Measurements from ENCODE around the gene CCDC158. TPM values are rescaled to one million over a fixed set of nuclear protein-coding genes. Genes with fewer than 3 reads are reported as not detected.

Gene CCDC158
- total RNA-seq, 2 donors from 2014 or later, result not detected

DNA sequence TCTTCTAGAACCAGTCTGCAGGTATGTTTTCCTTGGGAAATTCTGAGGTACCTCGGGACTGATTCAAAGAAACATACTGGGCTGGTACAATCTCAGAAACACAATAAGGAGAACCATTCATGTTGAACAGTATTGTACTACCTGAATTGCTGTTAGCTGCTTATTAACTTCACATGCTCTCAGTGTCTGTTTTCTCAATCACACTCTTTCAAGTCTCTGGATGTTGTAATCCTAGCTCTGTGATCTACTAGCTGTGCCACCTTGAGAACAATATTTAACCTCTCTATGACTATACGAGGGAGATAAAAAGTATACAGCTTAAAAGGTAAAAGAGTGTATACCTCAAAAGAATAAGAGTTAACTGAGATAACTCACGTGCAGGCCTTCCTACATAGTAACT, 10.3 kb downstream of the CCDC158 start:
- peaks cover 7% of the 10 kb centered on the region for H3K27me3 Mint-ChIP-seq (ENCODE audit: low read depth)
- DNase-seq (no peak), ATAC-seq (replicated peaks in 1 of 2) (no peak)
- H3K4me3 Mint-ChIP-seq, result no peak overlapping the region
- H3K9me3 Mint-ChIP-seq, result no peaks in the 10 kb centered on the region
- H3K4me1 Mint-ChIP-seq (ENCODE audit: low read depth), result peaks cover 7% of the 10 kb centered on the region
- no peaks in the 10 kb centered on the region for H3K36me3 Mint-ChIP-seq (ENCODE audit: insufficient read depth in 2 of 2)
- no peak overlapping the region for H3K27ac Mint-ChIP-seq

DNA sequence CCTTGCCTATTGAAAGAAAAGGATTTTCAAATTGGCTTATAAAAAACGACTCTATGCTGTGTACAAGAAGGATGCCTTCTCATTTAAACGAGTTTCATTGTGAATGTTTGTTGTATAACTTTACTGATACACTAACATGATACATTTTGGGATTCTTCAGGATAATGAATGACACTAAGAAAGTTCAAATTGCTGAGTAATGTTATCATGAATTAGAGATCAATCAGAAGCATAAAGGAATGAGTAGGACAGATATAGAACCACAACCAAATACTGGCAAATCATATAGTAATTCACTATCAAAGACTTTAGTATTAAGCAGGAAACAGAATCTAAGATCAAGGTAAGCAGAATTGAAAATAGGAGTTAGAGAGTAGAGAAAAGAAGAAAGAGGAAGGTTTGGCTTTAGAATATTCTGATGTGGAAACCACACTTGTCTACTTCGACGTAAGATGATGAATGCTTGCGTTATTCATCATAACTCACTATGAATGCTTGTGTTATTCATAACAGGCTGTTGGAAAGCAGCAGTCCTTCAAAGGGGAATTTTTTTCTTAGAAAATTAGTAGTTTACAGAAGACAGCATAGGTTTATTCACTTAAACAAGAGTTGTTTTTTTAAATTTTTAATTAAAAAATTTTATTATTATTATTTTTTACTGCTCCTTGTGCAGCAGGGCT, 13.4 kb downstream of the CCDC158 start:
- ATAC-seq (replicated peaks in 1 of 2) (peak; percentile 93 to 95), DNase-seq (no peak)
- peaks cover 7% of the 10 kb centered on the region for H3K4me1 Mint-ChIP-seq (ENCODE audit: low read depth)
- peak overlapping the region; percentile 47 for H3K27ac Mint-ChIP-seq
- peak overlapping the region in 1 of 2 donors; percentile 37 for H3K4me3 Mint-ChIP-seq
- peaks cover 20% of the 10 kb centered on the region for H3K27me3 Mint-ChIP-seq (ENCODE audit: low read depth)
- H3K9me3 Mint-ChIP-seq, result no peaks in the 10 kb centered on the region
- H3K36me3 Mint-ChIP-seq (ENCODE audit: insufficient read depth in 2 of 2), result no peaks in the 10 kb centered on the region

DNA sequence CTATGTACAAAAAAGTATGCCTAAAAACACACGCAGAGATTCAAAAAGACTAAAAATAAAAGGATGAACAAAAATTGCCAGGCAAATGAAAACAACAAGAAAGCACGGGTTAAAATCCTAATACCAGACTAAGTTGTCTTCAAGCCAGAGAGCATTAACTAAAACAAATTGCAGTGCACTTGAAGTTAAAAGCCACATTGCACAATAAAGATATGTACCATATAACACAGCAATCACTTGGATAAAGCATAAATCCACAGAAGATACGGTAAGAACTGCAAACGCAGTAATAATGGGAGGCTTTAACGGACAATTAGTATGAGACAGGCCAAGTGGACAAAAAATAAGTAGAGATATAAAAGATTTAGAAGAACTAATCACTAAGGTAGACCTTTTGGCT, 14.9 kb downstream of the CCDC158 start:
- Mint-ChIP-seq H3K9me3 (no peaks in the 10 kb centered on the region), H3K4me1 (ENCODE audit: low read depth) (peaks cover 7% of the 10 kb centered on the region), H3K4me3 (no peak overlapping the region), H3K27ac (no peak overlapping the region), H3K36me3 (ENCODE audit: insufficient read depth in 2 of 2) (no peaks in the 10 kb centered on the region), H3K27me3 (ENCODE audit: low read depth) (peaks cover 24% of the 10 kb centered on the region)
- DNase-seq (no peak), ATAC-seq (replicated peaks in 1 of 2) (no peak)

DNA sequence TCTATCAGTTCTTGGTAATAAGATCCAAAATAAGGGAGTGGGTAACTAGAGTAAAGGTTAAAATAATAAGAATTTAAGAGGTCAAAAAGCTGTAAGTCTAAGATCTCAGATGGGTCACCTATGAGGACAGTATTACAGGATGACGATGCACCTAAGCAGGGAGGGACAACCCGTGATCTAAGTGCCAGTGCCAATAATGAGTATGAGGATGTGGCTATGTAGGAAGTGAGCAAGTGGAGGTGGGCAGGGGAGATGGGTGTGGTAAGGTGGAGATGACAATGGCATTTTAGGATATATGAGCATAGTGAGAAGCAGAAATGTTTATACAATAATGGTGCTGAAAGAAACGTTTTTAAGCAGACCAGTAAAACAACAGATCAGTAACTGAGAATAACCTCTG, 19.3 kb downstream of the CCDC158 start:
- Mint-ChIP-seq H3K36me3 (ENCODE audit: insufficient read depth in 2 of 2) (peaks cover 0 to 3% of the 10 kb centered on the region in 2 donors), H3K27me3 (ENCODE audit: low read depth) (peaks cover 35% of the 10 kb centered on the region), H3K4me3 (no peak overlapping the region), H3K4me1 (ENCODE audit: low read depth) (no peaks in the 10 kb centered on the region), H3K9me3 (peaks cover 4 to 6% of the 10 kb centered on the region in 2 donors), H3K27ac (no peak overlapping the region)
- DNase-seq (no peak), ATAC-seq (replicated peaks in 1 of 2) (peak; percentile 37 to 78)

DNA sequence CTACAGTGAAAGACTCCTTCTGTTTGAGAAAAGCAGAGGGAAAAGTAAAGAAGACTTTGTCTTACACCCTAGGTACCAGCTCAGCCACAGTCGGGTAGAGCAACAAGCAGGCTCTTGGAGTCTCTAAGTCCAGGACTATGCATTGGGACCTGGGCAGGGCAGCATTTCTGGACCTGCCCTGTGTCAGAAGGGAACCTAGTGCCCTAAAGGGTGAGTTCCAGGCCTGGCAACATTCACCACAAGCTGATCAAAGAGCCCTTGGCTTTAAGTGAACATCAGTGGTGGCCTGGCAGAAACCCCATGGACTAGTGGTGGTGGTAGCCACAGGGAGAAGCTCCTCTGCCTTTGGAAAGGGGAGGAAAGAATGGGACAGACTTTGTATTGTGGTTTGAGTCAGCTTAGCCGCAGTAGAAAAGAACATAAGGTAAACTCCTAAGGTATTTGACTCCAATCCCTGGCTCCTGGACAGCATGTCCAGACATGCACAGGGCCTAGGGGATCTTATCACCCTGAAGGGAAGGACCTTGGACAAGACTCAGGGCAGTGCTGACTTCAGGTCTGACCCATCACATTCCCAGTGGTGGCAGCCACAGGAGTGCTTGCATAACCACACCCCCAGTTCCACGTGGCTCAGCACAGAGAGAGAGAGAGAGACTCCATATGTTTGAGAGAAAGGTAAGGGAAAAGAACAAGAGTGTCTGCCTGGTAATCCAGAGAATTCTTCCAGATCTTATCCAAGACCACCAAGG, 32.6 kb downstream of the CCDC158 start:
- DNase-seq, result no peak
- H3K27me3 Mint-ChIP-seq (ENCODE audit: low read depth), result peaks cover 34% of the 10 kb centered on the region
- no peak for ATAC-seq (replicated peaks in 1 of 2)
- no peaks in the 10 kb centered on the region for H3K4me1 Mint-ChIP-seq (ENCODE audit: low read depth)
- H3K27ac Mint-ChIP-seq, result no peak overlapping the region
- H3K4me3 Mint-ChIP-seq, result no peak overlapping the region
- H3K36me3 Mint-ChIP-seq (ENCODE audit: insufficient read depth in 2 of 2), result peaks cover 2 to 5% of the 10 kb centered on the region in 2 donors
- H3K9me3 Mint-ChIP-seq, result peaks cover 13 to 14% of the 10 kb centered on the region in 2 donors

DNA sequence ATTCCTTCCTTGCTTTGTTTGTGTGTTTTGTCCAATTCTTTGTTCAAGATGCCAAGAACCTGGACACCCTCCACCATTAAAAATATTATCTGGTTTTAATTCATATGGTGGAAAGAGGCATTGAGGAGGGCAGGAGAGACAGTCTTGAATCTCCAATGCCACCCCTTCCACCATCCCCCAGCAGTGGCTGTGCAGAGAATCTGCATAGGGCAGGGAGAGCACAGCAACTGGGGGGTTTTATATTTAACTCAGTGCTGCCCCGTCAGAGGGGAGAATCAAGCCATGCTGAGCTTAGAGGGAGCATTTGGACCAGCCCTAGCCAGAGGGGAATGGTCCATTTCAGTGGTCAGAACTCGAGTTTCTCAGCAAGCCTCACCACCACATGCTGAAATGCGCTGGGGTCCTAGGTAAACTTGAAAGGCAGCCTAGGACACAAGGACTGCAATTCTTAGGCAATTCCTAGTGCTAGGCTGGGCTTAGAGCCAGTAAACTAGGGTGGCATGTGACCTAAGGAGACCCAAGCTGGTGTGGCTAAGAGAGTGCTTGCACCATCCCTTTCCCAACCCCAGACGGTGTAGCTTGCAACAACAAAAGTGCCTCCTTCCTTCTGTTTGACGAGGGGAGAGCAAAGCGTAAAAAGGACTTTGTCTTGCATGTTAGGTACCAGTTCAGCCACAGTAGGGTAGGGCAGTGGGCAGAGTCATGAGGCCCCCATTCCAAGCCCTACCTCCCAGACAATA, 34.2 kb downstream of the CCDC158 start:
- DNase-seq (no peak), ATAC-seq (replicated peaks in 1 of 2) (no peak)
- peaks cover 23% of the 10 kb centered on the region for H3K27me3 Mint-ChIP-seq (ENCODE audit: low read depth)

DNA sequence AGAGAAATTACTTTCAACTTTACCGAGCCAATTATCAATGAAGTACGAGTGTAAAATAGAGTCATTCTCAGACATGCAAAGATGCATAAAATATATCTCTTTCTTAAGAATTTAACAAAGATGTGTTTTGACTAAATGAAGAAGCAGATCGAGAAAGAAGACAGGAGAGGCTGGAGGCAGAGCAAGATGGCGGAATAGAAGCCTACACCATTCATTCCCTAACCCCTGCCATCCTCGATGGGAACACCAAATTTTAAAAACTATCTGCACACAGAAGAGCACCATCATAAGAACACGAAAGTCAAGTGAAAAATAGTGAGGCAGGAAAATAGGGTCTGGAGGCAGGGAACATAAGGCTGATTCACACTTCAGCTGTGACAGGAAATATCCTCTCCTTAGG, 35.0 kb downstream of the CCDC158 start:
- H3K4me3 Mint-ChIP-seq, result no peak overlapping the region
- H3K27me3 Mint-ChIP-seq (ENCODE audit: low read depth), result peaks cover 16% of the 10 kb centered on the region
- no peak for ATAC-seq (replicated peaks in 1 of 2)
- peaks cover 2 to 5% of the 10 kb centered on the region in 2 donors for H3K36me3 Mint-ChIP-seq (ENCODE audit: insufficient read depth in 2 of 2)
- DNase-seq, result no peak
- no peak overlapping the region for H3K27ac Mint-ChIP-seq
- H3K9me3 Mint-ChIP-seq, result peaks cover 9 to 10% of the 10 kb centered on the region in 2 donors
- no peaks in the 10 kb centered on the region for H3K4me1 Mint-ChIP-seq (ENCODE audit: low read depth)

More for the DNA sequence above, 34.2 kb downstream of the CCDC158 start:
- Mint-ChIP-seq H3K4me1 (ENCODE audit: low read depth) (no peaks in the 10 kb centered on the region), H3K4me3 (no peak overlapping the region), H3K36me3 (ENCODE audit: insufficient read depth in 2 of 2) (peaks cover 2 to 5% of the 10 kb centered on the region in 2 donors), H3K27ac (no peak overlapping the region), H3K9me3 (peaks cover 9 to 11% of the 10 kb centered on the region in 2 donors)

DNA sequence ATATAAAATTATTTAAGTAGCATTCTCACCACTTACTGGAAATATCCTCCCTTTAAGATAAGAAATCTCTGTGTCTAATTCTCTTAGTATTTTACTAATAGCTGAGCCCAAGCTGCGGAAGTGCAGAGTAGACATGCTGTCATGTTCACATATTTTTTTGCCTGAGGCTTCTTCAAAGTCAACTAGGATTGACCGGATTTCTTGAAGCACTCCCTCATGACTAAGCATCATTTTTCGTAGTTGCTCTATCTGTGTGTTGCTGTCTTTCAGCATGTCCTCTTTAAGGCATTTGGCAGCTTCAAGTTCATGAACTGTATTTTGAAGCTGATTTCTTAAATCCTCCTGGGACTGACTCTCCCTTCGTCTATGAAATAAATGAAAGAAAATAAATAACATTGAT, 36.9 kb downstream of the CCDC158 start:
- Mint-ChIP-seq H3K9me3 (peaks cover 3 to 4% of the 10 kb centered on the region in 2 donors), H3K4me1 (ENCODE audit: low read depth) (no peaks in the 10 kb centered on the region), H3K27me3 (ENCODE audit: low read depth) (peaks cover 8% of the 10 kb centered on the region), H3K27ac (no peak overlapping the region), H3K36me3 (ENCODE audit: insufficient read depth in 2 of 2) (peaks cover 1 to 2% of the 10 kb centered on the region in 2 donors), H3K4me3 (no peak overlapping the region)
- ATAC-seq (replicated peaks in 1 of 2) (no peak), DNase-seq (no peak)

DNA sequence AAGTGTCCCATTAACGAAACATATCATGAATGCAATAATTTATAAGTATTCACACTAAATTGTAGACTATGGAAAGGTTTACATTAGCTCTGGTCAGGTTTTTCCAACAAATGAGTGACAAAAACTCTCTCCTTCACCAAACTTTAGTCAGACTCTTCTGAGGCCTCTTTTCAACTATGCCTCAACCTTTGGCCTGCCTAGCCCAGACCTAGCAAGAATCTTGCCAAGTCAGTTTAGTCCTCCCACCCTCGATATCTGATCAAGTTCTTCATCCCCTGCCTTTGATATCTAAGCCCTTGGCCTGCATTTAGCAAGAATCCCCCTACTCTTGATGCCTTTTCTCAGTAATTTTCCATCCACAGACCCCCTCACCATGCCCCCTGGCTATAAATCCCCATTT, 37.9 kb downstream of the CCDC158 start:
- ATAC-seq (replicated peaks in 1 of 2) (no peak), DNase-seq (no peak)
- Mint-ChIP-seq H3K4me3 (no peak overlapping the region), H3K9me3 (no peaks in the 10 kb centered on the region), H3K4me1 (ENCODE audit: low read depth) (no peaks in the 10 kb centered on the region), H3K27me3 (ENCODE audit: low read depth) (peaks cover 8% of the 10 kb centered on the region), H3K27ac (no peak overlapping the region), H3K36me3 (ENCODE audit: insufficient read depth in 2 of 2) (no peaks in the 10 kb centered on the region)

DNA sequence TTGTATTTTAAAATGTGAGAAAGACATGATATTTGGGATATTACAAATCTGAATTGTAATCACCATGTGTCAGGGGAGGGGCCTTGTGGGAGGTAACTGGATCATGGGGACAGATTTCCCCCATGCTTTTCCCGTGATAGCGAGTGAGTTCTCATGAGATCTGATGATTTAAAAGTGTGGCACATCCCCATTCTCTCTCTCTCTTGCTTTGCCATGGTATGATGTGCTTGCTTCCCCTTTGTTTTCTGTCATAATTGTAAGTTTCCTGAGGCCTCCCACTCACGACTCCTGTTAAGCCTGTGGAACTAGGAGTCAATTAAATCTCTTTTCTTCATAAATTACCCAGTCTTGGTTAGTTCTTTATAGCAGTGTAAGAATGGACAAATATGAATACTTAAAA, 39.0 kb downstream of the CCDC158 start:
- Mint-ChIP-seq H3K9me3 (no peaks in the 10 kb centered on the region), H3K27me3 (ENCODE audit: low read depth) (peaks cover 8% of the 10 kb centered on the region)
- ATAC-seq (replicated peaks in 1 of 2), result no peak

DNA sequence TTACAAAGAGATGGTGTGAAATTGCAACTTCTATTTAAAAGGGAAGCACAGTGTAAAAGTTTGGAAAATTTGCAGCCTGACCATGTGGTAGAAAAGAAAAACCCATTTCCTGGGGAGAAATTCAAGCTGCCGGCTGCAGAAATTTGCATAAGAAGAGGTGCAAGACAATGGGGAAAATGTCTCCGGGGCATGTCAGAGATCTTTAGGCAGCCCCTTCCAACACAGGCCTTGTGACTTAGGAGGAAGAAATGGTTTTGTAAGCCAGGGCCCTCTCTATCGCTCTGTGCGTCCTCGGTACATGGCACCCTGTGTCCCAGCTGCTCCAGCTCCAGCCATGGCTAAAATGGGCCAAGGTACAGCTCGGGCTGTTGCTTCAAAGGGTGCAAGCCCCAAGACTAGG, 40.4 kb downstream of the CCDC158 start:
- no peaks in the 10 kb centered on the region for H3K9me3 Mint-ChIP-seq
- no peaks in the 10 kb centered on the region for H3K4me1 Mint-ChIP-seq (ENCODE audit: low read depth)
- no peak for ATAC-seq (replicated peaks in 1 of 2)
- H3K36me3 Mint-ChIP-seq (ENCODE audit: insufficient read depth in 2 of 2), result no peaks in the 10 kb centered on the region
- peaks cover 8% of the 10 kb centered on the region for H3K27me3 Mint-ChIP-seq (ENCODE audit: low read depth)
- H3K27ac Mint-ChIP-seq, result no peak overlapping the region
- H3K4me3 Mint-ChIP-seq, result no peak overlapping the region
- DNase-seq, result no peak

More for the DNA sequence above, 39.0 kb downstream of the CCDC158 start:
- Mint-ChIP-seq H3K36me3 (ENCODE audit: insufficient read depth in 2 of 2) (no peaks in the 10 kb centered on the region), H3K4me3 (no peak overlapping the region), H3K27ac (no peak overlapping the region), H3K4me1 (ENCODE audit: low read depth) (no peaks in the 10 kb centered on the region)
- DNase-seq, result no peak

DNA sequence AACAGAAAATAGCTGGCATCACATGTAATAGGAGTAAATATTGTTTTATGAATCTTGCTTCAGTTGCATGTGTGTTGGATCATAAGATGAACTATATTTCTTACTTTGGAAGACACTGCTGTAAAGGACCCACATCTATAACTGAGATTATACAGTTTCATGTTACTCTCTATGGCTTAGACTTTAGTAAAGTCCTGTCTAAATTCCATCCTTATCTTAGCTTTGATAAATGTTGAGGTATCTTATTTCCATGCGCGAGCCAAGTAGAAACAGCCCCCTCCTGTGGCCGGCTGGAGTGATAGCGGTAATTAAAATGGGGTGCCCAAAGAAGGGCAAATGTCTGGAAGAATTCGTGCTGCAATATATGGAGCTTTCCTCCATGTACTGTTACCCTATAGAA, 43.0 kb downstream of the CCDC158 start:
- Mint-ChIP-seq H3K27me3 (ENCODE audit: low read depth) (no peaks in the 10 kb centered on the region), H3K27ac (no peak overlapping the region), H3K36me3 (ENCODE audit: insufficient read depth in 2 of 2) (no peaks in the 10 kb centered on the region), H3K9me3 (no peaks in the 10 kb centered on the region), H3K4me3 (no peak overlapping the region), H3K4me1 (ENCODE audit: low read depth) (no peaks in the 10 kb centered on the region)
- ATAC-seq (replicated peaks in 1 of 2) (peak in 1 of 2 donors; percentile 39), DNase-seq (peak; percentile 42 to 55)

DNA sequence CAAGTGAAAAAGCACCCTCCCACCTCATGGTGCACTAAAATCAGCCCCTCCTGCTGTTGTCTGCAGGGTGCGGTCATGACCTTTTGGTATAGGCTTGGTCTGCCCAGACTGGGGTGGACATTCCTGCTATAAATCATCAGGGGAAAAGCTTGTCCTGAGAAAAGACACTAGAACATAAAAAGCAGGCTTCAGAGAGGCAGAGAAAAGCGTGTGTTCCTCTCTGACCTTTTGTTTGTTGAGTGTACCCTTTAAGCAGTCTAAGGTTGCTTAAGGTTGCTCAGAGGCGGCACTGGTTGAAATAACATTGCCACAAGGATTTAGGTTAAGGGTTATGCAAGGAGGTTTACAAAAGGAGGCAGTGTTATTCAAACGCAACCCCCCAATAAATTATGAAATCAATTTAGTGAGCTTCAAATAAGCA, 43.5 kb downstream of the CCDC158 start:
- no peak overlapping the region for H3K27ac Mint-ChIP-seq
- DNase-seq (no peak), ATAC-seq (replicated peaks in 1 of 2) (no peak)
- no peaks in the 10 kb centered on the region for H3K9me3 Mint-ChIP-seq
- no peak overlapping the region for H3K4me3 Mint-ChIP-seq
- H3K4me1 Mint-ChIP-seq (ENCODE audit: low read depth), result no peaks in the 10 kb centered on the region
- no peaks in the 10 kb centered on the region for H3K36me3 Mint-ChIP-seq (ENCODE audit: insufficient read depth in 2 of 2)
- H3K27me3 Mint-ChIP-seq (ENCODE audit: low read depth), result no peaks in the 10 kb centered on the region

Measured in activated T-cell treated with anti-CD3 and anti-CD28 coated beads, Interleukin-2, amount 50 U/mL, for 72 hours (primary cell).